Loucy (cell line): ENCODE data around the gene KCNG3.
"Not testable (repeated sequence)": the region's sequence is repeated elsewhere in the genome, so short reads cannot be mapped to it uniquely, and the experiment has no call there.

ENCODE experiments used
- H2AFZ ChIP-seq: fragments of 200-600 bp; sonication (generic); 2 replicates; pipeline ENCODE4 v1.6.0; 2016; ENCODE audit warnings: antibody characterized with exemption, mild to moderate bottlenecking, low read length, moderate library complexity
- H3F3A ChIP-seq: fragments of 200-600 bp; 2 replicates; pipeline ENCODE4 v1.6.0; 2016; ENCODE audit warnings: antibody characterized with exemption, low read depth, mild to moderate bottlenecking
- H3K27me3 ChIP-seq: fragments of 200-600 bp; sonication (generic); 2 replicates; pipeline ENCODE4 v1.6.1; 2014; ENCODE audit warnings: low read length, mild to moderate bottlenecking; ENCODE audit not compliant: insufficient read depth, poor library complexity, severe bottlenecking
- H3K36me3 ChIP-seq: fragments of 200-600 bp; sonication (generic); 2 replicates; pipeline ENCODE4 v1.6.1; 2016; ENCODE audit warnings: low read length; ENCODE audit not compliant: insufficient read depth
- H3K4me1 ChIP-seq: fragments of 200-600 bp; sonication (generic); 2 replicates; pipeline ENCODE4 v1.5.1; 2014; ENCODE audit warnings: low read length, mild to moderate bottlenecking; ENCODE audit not compliant: insufficient read depth, poor library complexity, severe bottlenecking
- H3K4me2 ChIP-seq: fragments of 200-600 bp; sonication (generic); 2 replicates; pipeline ENCODE4 v1.6.0; 2014; ENCODE audit warnings: antibody characterized with exemption, low read length, low read depth, mild to moderate bottlenecking; ENCODE audit not compliant: poor library complexity, severe bottlenecking
- H3K4me3 ChIP-seq: fragments of 200-600 bp; sonication (generic); 2 replicates; pipeline ENCODE4 v1.5.1; 2014; ENCODE audit warnings: low read length, mild to moderate bottlenecking, mixed read lengths; ENCODE audit not compliant: poor library complexity, severe bottlenecking
- H3K79me2 ChIP-seq: fragments of 200-600 bp; sonication (generic); 2 replicates; pipeline ENCODE4 v1.6.1; 2014; ENCODE audit warnings: low read length; ENCODE audit not compliant: insufficient read depth
- H3K9ac ChIP-seq: fragments of 200-600 bp; sonication (generic); 2 replicates; pipeline ENCODE4 v1.6.0; 2014; ENCODE audit warnings: mild to moderate bottlenecking, low read depth, low read length, moderate library complexity; ENCODE audit not compliant: poor library complexity, severe bottlenecking
- H3K9me2 ChIP-seq: fragments of 200-600 bp; sonication (generic); replicated peaks from 2 replicates; pipeline ENCODE4 v1.6.1; 2016; ENCODE audit warnings: low read depth, low read length, mixed read lengths
- H3K9me3 ChIP-seq: fragments of 200-600 bp; sonication (generic); 2 replicates; pipeline ENCODE4 v1.6.1; 2014; ENCODE audit warnings: mild to moderate bottlenecking, antibody characterized with exemption, low read length, low read depth; ENCODE audit not compliant: insufficient read depth
- H4K20me1 ChIP-seq: fragments of 200-600 bp; sonication (generic); 2 replicates; pipeline ENCODE4 v1.6.0; 2014; ENCODE audit warnings: antibody characterized with exemption, low read length, mild to moderate bottlenecking; ENCODE audit not compliant: insufficient read depth, poor library complexity, severe bottlenecking
- CTCF ChIP-seq: fragments of 200-600 bp; sonication (generic); conservative IDR thresholded peaks from 2 replicates; pipeline ENCODE4 v1.5.1; 2014; ENCODE audit warnings: mild to moderate bottlenecking, antibody characterized with exemption, low read length
- EZH2phosphoT487 ChIP-seq: fragments of 200-600 bp; IDR thresholded peaks from 2 replicates; pipeline ENCODE4 v1.6.1; 2018; ENCODE audit warnings: antibody characterized with exemption, mild to moderate bottlenecking, moderate library complexity, borderline replicate concordance

Gene KCNG3

GRCh38 chr2:42401773-42402172 lies 92.0 kb downstream of the KCNG3 start:
- Histone ChIP-seq H3K4me3 (no peak overlapping the region), H2AFZ (no peak overlapping the region), H3K79me2 (no peaks in the 10 kb centered on the region), H3F3A (no peaks in the 10 kb centered on the region), H3K4me2 (no peak overlapping the region), H3K36me3 (no peaks in the 10 kb centered on the region), H3K9ac (no peak overlapping the region), H3K4me1 (no peaks in the 10 kb centered on the region), H3K27me3 (no peaks in the 10 kb centered on the region), H3K9me2 (no peaks in the 10 kb centered on the region), H3K9me3 (no peaks in the 10 kb centered on the region), H4K20me1 (no peaks in the 10 kb centered on the region)
- TF ChIP-seq EZH2phosphoT487, result no peak
- TF ChIP-seq CTCF, result no peak

- H3K79me2 ChIP-seq, H3K4me3 ChIP-seq, H4K20me1 ChIP-seq, H3K9me2 ChIP-seq, H3F3A ChIP-seq, H3K9me3 ChIP-seq, H3K27me3 ChIP-seq, H3K9ac ChIP-seq, H3K4me1 ChIP-seq, H3K36me3 ChIP-seq, H3K4me2 ChIP-seq, H2AFZ ChIP-seq: not testable (repeated sequence)
These were observed 95.7 kb downstream of the KCNG3 start for GRCh38 chr2:42398052-42398451.

- H3K9ac ChIP-seq, H3K9me2 ChIP-seq, H3K4me3 ChIP-seq, H3K27me3 ChIP-seq, H2AFZ ChIP-seq, H3K4me2 ChIP-seq, H4K20me1 ChIP-seq, H3K79me2 ChIP-seq, H3F3A ChIP-seq, H3K4me1 ChIP-seq, H3K9me3 ChIP-seq, H3K36me3 ChIP-seq: not testable (repeated sequence)
These were observed 100.5 kb downstream of the KCNG3 start for GRCh38 chr2:42393320-42393719.

- no peaks in the 10 kb centered on the region for H3K27me3 ChIP-seq
- TF ChIP-seq CTCF (no peak), EZH2phosphoT487 (no peak)
These were observed 101.6 kb downstream of the KCNG3 start for GRCh38 chr2:42392191-42392590.

More at GRCh38 chr2:42392191-42392590, 101.6 kb downstream of the KCNG3 start:
- Histone ChIP-seq H3K4me3 (no peak overlapping the region), H3K9me2 (no peaks in the 10 kb centered on the region), H3K4me2 (no peak overlapping the region), H3K79me2 (no peaks in the 10 kb centered on the region), H2AFZ (no peak overlapping the region), H4K20me1 (no peaks in the 10 kb centered on the region), H3K9me3 (no peaks in the 10 kb centered on the region), H3K9ac (no peak overlapping the region), H3F3A (no peaks in the 10 kb centered on the region), H3K36me3 (no peaks in the 10 kb centered on the region), H3K4me1 (no peaks in the 10 kb centered on the region)
